Uterus (tissue), 4 donors: ENCODE data around the gene ITPR3. TPM values are rescaled to one million over a fixed set of nuclear protein-coding genes. Genes with fewer than 3 reads are reported as not detected.

Experiments used
- DNase-seq, 2 donors: peaks; one replicate each; pipeline ENCODE4 v3.0.0-alpha.2; 2019 to 2020
- H3K27ac ChIP-seq, 2 donors: fragments of 200-600 bp; sonication (generic); 1 replicate in 1 of 2; 2 replicates in 1 of 2; pipeline ENCODE4 v1.5.1; 2016 to 2018
- H3K27me3 ChIP-seq, 2 donors: fragments of 200-600 bp; sonication (generic); one replicate each; pipeline ENCODE4 v1.5.1; 2018 to 2019; ENCODE audit warnings: control low read depth in 1 of 2
- H3K36me3 ChIP-seq, 2 donors: fragments of 200-600 bp; sonication (generic); one replicate each; pipeline ENCODE4 v1.5.1; 2019; ENCODE audit warnings: control low read depth in 1 of 2
- H3K4me1 ChIP-seq, 2 donors: fragments of 200-600 bp; sonication (generic); one replicate each; pipeline ENCODE4 v1.5.1; 2018 to 2019; ENCODE audit warnings: control low read depth in 1 of 2
- H3K4me3 ChIP-seq, 2 donors: fragments of 200-600 bp; sonication (generic); 1 replicate in 1 of 2; 2 replicates in 1 of 2; pipeline ENCODE4 v1.5.1; 2018 to 2019; ENCODE audit warnings: mild to moderate bottlenecking in 1 of 2
- H3K9me3 ChIP-seq, 2 donors: fragments of 200-600 bp; sonication (generic); one replicate each; pipeline ENCODE4 v1.5.1; 2019; ENCODE audit warnings: control low read depth in 1 of 2
- CTCF ChIP-seq, 4 experiments: fragments of 200-600 bp in 2 of 4; fragments of 450-650 bp in 2 of 4; sonication (generic) in 2 of 4; IDR thresholded peaks; one replicate each; pipeline ENCODE4 v1.5.1; 2016 to 2019; ENCODE audit warnings: antibody characterized with exemption in 4 of 4, mild to moderate bottlenecking in 2 of 4, moderate library complexity in 1 of 4
- POLR2A ChIP-seq, 2 donors: fragments of 450-650 bp; IDR thresholded peaks; one replicate each; pipeline ENCODE4 v1.6.1; 2016; ENCODE audit warnings: antibody characterized with exemption in 2 of 2, mild to moderate bottlenecking in 1 of 2, moderate library complexity in 1 of 2
- intact Hi-C: fragments of 100-400 bp; cut with DNase I; formaldehyde crosslinking; loops from one replicate; pipeline ENCODE4 v1.15.1; 2023; ENCODE audit warnings: low total_unique reads
- microRNA counts, 2 donors: library from miRNA; unstranded; fragments of <30 nt; microRNA quantifications; one replicate each; lab custom pipeline; 2016 to 2017
- microRNA-seq: library from miRNA; unstranded; fragments of <30 nt; microRNA quantifications from one replicate; pipeline ENCODE4, GENCODE V29; 2016; ENCODE audit warnings: borderline microRNAs expressed, borderline replicate concordance
- small RNA-seq: library from RNA; depleted of rRNA; stranded (forward); fragments of <200 nt; gene quantifications from one replicate; pipeline ENCODE3, GENCODE V24; 2016
- total RNA-seq, 4 donors: library from RNA; depleted of rRNA in 3 of 4; stranded (reverse); fragments of >200 nt in 3 of 4; gene quantifications; one replicate each; pipeline versions ENCODE4 v1.1.0 to v1.2.4, GENCODE V29; 2014 to 2023
- donor health status: DM: yes; HTN: yes; CAD: no.

The ITPR3 gene
- total RNA-seq, 4 donors from 2014 or later, result 11.2 to 27.6 (median 16.1) TPM

DNA sequence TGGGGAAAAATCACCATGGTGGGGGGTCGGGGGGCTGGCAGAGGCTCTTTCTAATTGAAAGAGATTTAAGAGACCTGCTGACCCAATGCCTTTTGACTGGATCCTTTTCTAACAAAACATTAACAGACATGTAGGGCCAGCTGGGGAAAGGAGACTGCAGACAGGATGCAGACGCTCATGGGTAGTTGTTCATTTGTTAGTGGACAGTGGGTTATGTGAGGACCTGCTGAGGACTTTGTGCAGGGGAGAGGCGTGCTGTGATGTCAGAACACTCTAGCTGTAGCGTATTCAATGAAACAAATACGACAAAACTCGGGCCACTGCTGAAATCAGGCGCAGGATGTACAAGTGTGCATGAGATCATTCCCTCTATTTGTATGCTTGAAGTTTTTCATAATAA, 124.4 kb downstream of the ITPR3 start:
- H3K27me3 ChIP-seq, result no peaks in the 10 kb centered on the region
- peak overlapping the region; percentile 80 to 90 for H3K27ac ChIP-seq
- TF ChIP-seq POLR2A (IDR thresholded peaks at IDR 0.05) (no peak), CTCF (IDR thresholded peaks at IDR 0.05) (no peak)
- H3K4me3 ChIP-seq, result no peak overlapping the region
- H3K9me3 ChIP-seq, result no peaks in the 10 kb centered on the region
- intact Hi-C loops, result no loop called here
- DNase-seq, result no peak
- H3K36me3 ChIP-seq, result no peaks in the 10 kb centered on the region
- H3K4me1 ChIP-seq, result peaks cover 9 to 11% of the 10 kb centered on the region in 2 donors

MicroRNA genes within 50 kb of the gene (microRNA counts, 767-probe panel; counts per million panel counts)
- 0 counts per million in 2 donors for microRNA hsa-miR-3934 (lab: Ali Mortazavi, UCI)

Small RNA genes within 50 kb of the gene (microRNA-seq; reads per million reads assigned to microRNA genes)
- gene MIR3934, result not detected

Small RNA genes within 50 kb of the gene (small RNA-seq; reads per million reads assigned to genes)
- gene MIR3934, result not detected

Other genes starting within 250 kb of the ITPR3 start
- gene KIFC1, start 229.5 kb upstream of the ITPR3 start, total RNA-seq, result 10 to 100 TPM in 1 of 4 donors, 1 to 10 TPM in 1, not detected in 2; 1.8 to 20.0 TPM
- 100 to 1,000 TPM in 1 of 4 donors, 10 to 100 TPM in 3; 10.5 to 147 (median 35.3) TPM for gene PHF1, start 210.3 kb upstream of the ITPR3 start, total RNA-seq
- gene CUTA, start 203.2 kb upstream of the ITPR3 start, total RNA-seq, result 100 to 1,000 TPM in 1 of 4 donors, 10 to 100 TPM in 3; 10.8 to 135 (median 72.7) TPM
- gene SYNGAP1, start 201.3 kb upstream of the ITPR3 start, total RNA-seq, result 10 to 100 TPM; 11.5 to 67.6 (median 14.4) TPM
- 10 to 100 TPM in 1 of 4 donors, 1 to 10 TPM in 1, under 1 TPM in 2; under 0.01 to 12.0 (median 4.7) TPM for gene ZBTB9, start 166.7 kb upstream of the ITPR3 start, total RNA-seq
- 10 to 100 TPM in 2 of 4 donors, 1 to 10 TPM in 1, under 1 TPM in 1; 0.88 to 15.3 (median 6.1) TPM for gene BAK1, start 41.0 kb upstream of the ITPR3 start, total RNA-seq
- 10 to 100 TPM in 3 of 4 donors, 1 to 10 TPM in 1; 10.0 to 63.2 (median 30.9) TPM for gene UQCC2, start 90.4 kb downstream of the ITPR3 start, total RNA-seq
- gene IP6K3, start 125.6 kb downstream of the ITPR3 start, total RNA-seq, result 1 to 10 TPM in 3 of 4 donors, not detected in 1; 1.9 to 6.1 (median 5.5) TPM
- 10 to 100 TPM; 31.0 to 83.3 (median 37.6) TPM for gene LEMD2, start 167.8 kb downstream of the ITPR3 start, total RNA-seq
- gene MLN, start 182.7 kb downstream of the ITPR3 start, total RNA-seq, result not detected